Measurements from ENCODE around the gene SLC2A4RG.

SLC2A4RG gene

DNA sequence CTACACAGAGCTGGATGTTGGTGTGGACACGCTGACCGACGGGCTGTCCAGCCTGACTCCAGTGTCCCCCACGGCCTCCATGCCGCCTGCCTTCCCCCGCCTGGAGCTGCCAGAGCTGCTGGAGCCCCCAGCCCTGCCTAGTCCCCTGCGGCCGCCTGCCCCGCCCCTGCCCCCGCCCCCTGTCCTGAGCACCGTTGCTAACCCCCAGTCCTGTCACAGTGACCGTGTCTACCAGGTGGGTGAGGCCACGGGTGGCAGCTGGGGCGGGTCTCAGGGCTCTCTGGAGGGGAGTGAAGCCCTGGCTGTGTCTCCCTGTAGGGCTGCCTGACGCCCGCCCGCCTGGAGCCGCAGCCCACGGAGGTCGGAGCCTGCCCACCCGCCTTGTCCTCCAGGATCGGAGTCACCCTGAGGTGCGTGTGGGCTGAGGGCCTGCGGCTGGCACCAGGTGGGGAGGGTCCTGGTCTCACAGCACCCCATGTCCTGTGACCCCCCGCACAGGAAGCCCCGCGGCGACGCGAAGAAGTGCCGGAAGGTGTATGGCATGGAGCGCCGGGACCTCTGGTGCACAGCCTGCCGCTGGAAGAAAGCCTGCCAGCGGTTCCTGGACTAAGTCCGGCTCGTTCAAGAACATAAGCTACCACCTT, 2.9 kb downstream of the SLC2A4RG start:
- no peak for DNase-seq

DNA sequence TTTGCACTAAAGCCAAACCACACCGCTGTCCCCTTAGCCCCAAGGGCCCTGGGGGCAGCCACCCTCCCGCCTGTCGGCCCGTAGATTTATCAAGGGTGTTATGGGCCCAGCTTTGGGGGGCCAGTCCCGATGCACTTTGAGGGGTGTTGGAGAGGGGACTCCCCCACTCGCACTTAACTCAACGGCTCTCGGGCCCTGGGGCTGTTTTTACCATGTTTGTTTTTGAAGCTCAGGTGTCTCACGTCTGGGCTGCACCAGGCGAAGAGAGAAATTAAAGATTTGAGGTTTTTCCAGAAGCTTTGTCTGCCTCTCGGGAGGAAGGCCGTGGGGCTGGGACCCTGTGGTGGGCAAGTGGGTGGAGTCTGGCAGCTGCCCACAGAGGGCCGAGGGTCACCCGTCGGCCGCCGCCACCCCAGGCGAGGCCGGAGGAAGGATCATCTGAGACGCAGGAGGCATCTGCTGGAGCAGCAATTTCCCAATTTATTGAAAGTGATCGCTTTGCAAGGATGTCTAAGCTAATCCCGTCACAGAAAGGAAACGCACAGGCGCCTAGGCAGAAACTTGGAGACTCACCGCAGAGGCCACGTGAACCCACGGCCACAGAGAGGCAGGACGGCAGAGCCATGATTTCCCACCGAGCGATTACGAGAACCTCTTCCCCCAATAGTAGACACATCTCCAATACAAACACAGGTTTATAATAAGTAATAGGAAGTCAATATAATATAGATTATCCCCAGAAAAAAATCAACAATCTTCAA, 3.8 kb downstream of the SLC2A4RG start:
- DNase-seq, result no peak

- no peak for DNase-seq
Observed at GRCh38 chr20:63744158-63744557, 4.6 kb downstream of the SLC2A4RG start.

DNA sequence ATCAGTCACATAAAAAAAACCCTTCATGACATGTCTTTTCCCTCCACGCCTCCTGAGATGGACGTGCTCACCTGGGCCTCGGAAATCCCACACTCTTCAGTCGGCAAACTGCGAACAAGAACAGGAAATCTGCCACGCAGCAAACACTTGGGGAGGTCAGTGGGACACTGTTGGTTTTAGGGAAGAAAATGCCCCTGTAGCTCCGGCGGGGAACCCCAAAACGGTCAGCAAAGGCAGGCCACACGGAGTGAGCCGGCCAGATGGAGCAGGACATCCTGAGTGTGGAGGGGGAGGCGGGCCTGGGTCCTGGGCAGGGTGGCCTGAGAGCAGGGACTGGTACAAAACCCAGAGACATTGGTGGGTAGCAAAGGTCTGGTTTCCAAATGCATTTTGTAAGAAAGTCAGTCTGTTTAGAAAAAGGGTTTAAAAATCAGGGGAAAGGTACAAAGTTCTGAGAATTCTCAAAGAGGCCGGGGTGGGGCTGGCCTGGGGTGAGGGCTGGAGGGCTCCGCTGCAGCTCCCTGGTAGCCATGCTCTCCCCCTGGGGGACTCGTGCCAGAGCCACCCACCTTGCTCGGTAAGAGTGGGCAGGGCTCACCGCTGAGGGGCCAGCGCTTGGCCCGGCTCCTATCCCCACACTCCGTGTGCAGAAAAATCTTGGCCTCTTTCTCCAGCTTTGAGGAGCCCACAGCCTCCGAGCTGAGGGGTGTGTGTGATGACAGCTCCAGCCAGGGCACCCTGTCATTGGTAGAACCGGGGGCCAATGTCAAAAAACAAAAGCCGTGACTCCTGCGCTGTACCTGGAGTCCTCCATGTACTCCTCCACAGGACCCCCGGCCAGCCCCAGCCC, 5.2 kb downstream of the SLC2A4RG start:
- no peak for DNase-seq

- DNase-seq, result no peak
Observed at GRCh38 chr20:63745424-63745805, 5.8 kb downstream of the SLC2A4RG start.

- DNase-seq, result no peak
Observed at GRCh38 chr20:63745961-63746731, 6.6 kb downstream of the SLC2A4RG start.

- no peak for DNase-seq
Observed at GRCh38 chr20:63746751-63747315, 7.3 kb downstream of the SLC2A4RG start.

GRCh38 chr20:63747622-63748069, 8.1 kb downstream of the SLC2A4RG start:
- no peak for DNase-seq

- DNase-seq, result no peak
Observed at GRCh38 chr20:63748070-63748933, 8.7 kb downstream of the SLC2A4RG start.

DNA sequence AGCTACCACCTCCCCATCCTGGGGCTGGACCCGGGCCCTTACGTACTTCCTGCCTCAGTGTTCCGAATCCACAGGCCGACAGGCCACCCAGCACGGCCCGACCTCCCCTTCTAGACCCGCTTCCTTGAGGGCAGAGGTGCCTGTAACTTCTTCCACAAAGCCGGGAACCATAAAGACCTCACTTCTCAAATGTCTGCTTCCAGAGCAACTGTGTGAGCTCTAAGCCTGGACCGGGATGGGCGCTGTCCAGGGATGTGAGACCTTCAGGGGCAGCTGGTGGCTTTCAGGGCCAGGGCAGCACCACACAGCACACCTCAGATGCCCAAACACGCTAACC, 9.3 kb downstream of the SLC2A4RG start:
- no peak for DNase-seq

DNA sequence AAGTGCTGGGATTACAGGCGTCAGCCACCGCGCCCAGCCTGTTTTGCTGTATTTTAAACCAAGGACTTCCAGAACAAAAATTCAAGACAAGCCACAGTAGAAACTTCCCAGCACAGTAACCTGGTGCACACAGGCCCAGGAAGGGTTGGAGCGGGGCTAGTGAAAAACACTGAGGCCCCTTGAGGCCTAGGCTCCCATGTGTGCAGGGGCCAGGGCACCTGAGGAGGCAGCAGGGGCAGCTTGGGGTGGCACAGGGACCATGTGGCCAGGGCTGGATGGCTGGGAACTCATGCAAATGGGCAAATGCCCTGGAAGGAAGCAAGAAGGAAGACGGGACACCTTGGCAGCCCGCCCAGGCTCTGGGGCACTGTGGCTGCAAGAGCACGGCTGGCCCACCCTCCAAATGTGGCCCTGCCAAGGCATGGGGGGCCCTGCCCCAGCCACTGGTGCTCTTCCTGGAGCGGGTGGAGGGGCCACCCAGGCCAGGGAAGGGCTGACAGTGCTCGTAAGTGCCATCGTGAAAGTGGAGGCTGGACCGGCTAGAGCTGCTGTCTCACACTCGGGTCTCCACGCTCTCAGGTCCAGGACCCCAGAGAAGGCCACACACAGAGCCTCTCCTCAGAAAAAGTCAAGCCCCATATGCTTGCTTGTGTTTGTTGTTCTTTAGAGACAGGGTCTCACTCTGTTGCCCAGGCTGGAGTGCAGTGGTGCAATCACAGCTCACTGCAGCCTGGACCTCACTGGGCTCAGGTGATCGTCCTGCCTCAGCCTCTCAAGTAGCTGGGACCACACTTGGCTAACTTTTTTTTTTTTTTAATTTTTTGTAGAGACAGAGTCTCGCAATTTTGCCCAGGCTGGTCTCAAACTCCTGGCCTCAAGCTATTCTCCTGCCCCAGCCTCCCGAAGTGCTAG, 10.3 kb downstream of the SLC2A4RG start:
- no peak for DNase-seq

- DNase-seq, result no peak
Observed at GRCh38 chr20:63750807-63751470, 11.4 kb downstream of the SLC2A4RG start.

- no peak for DNase-seq
Observed at GRCh38 chr20:63751471-63752271, 12.1 kb downstream of the SLC2A4RG start.

- DNase-seq, result no peak
Observed at GRCh38 chr20:63752411-63753101, 13.0 kb downstream of the SLC2A4RG start.

DNA sequence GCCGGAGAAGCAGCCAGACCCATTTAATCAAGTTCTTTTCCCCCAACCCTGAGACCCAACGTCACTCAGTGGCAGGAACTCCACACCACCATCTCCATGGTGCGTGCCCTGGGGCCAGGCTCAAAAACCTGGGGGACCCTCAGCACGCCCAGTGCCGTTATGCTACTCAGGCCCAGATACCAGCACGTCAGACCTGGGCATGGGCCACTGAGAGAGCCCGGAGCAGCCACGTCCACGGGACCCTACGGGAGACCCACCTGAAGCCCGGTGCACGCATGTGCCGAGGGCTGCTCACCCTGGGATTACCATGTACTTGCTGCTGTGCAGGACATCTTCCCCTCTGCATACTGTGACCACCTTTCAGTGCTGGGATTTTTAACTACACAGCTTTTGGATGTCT, 13.8 kb downstream of the SLC2A4RG start:
- DNase-seq, result no peak

DNA sequence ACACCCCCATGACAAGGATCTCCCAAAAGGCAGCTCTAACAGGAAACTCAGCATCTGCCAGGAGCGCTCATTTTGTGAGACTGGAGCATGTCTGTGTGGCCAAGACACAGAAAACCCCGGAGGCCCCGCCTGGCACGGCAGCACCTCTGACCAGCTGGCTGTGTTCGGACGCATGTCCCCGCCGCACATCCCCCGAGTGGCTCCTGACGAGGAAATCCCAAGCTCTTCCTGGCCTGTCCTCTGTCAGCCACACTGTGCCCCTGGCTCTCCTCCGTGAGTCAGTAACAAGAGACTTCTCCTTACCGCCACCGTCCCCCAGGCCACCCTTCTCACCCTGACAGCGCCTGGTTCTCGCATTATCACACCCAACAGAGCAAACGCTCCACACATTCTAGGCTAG, 14.4 kb downstream of the SLC2A4RG start:
- DNase-seq, result no peak

DNA sequence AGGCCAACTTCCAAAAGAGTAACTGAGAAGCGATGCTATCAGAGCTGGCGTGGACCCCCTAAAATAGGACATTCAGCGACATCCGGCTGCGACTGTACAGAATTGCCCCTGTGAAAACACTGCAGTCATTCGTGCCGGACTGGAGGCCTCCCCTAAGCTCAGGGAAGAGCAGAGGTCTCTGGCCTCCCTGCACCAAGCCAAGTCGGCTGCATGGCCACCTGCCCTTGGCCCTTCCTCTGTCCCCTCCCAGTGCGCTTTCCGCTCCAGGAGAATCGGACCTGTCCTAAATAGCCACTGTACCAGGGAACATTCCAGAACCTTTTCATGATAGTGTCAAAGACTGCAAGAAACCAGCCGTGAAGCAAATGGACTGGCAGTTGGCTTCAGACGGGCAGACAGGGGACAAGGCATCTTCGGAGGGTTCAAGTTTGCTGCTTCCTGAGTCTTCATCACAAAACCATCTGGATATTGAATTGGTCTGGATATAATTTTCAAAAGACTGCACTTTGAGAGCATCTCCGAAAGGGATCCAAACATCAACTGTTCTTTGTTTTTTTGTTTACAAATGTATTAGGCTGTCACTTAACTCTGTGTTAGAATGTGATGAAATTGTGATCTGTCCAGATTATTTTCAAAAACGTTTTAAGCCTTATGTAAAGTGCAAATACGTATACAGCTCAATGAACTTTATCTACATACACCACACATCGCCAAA, 16.5 kb downstream of the SLC2A4RG start:
- DNase-seq, result no peak

DNA sequence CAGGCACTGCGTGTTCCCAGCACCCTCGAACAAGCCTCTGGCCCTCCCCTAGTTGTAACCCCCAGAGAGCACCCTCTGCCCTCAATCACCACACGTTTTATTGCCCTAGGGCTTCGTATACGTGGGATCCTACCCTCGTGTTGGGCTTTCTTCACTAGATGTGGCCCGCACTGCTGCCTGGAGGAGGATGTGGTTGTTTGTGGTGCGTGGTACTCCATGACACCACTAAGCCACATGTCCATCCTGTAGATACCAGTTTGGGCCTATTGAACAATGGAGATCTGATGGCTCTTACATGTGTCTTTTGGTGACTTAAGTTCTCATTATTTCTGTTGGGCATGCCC, 17.0 kb downstream of the SLC2A4RG start:
- DNase-seq, result no peak
